Choroid plexus epithelial cell (primary cell): ENCODE data around the gene ILDR2.

Experiments used
- DNase-seq: peaks from one replicate; pipeline ENCODE4 v3.0.0-alpha.2; 2010; ENCODE audit warnings: low read depth
- H3K4me3 ChIP-seq: 2 replicates; pipeline ENCODE4 v1.5.1; 2011; ENCODE audit warnings: low read depth, mild to moderate bottlenecking, control low read depth, low read length, moderate library complexity
- TF ChIP-seq, protein P1 (sequence below): conservative IDR thresholded peaks from 2 replicates; pipeline ENCODE4 v1.5.1; 2011; ENCODE audit warnings: low read depth, mild to moderate bottlenecking, control low read depth, inconsistent platforms, low read length, moderate library complexity

Gene ILDR2

GRCh38 chr1:166952002-166952746, 23.2 kb downstream of the ILDR2 start:
- TF ChIP-seq, protein P1, sequence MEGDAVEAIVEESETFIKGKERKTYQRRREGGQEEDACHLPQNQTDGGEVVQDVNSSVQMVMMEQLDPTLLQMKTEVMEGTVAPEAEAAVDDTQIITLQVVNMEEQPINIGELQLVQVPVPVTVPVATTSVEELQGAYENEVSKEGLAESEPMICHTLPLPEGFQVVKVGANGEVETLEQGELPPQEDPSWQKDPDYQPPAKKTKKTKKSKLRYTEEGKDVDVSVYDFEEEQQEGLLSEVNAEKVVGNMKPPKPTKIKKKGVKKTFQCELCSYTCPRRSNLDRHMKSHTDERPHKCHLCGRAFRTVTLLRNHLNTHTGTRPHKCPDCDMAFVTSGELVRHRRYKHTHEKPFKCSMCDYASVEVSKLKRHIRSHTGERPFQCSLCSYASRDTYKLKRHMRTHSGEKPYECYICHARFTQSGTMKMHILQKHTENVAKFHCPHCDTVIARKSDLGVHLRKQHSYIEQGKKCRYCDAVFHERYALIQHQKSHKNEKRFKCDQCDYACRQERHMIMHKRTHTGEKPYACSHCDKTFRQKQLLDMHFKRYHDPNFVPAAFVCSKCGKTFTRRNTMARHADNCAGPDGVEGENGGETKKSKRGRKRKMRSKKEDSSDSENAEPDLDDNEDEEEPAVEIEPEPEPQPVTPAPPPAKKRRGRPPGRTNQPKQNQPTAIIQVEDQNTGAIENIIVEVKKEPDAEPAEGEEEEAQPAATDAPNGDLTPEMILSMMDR = no peak
- peak; percentile 86 for DNase-seq
- H3K4me3 ChIP-seq = no peak overlapping the region

DNA sequence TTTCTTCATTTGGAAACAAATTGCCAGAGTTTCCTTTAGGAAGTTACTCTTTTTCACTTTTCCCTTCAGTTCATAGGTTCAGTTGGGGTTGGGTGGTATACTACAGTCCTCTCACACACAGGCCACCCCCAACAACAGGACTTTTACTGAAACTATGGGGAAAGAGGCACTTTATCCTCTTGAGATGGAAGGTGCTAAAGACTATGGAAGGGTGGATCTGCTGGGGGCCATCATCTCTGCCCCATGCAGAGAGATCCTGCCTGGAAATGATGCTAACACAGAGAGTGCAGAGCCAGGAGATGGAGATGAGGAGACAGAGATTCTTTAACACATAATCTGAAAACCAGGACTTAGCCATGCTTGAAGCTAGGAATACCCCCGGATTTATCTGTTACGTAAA, 24.3 kb downstream of the ILDR2 start:
- TF ChIP-seq, protein P1 = no peak

GRCh38 chr1:166950156-166950555, 25.2 kb downstream of the ILDR2 start:
- H3K4me3 ChIP-seq = no peak overlapping the region
- no peak for DNase-seq
- TF ChIP-seq, protein P1 = no peak

More for the DNA sequence above, 24.3 kb downstream of the ILDR2 start:
- H3K4me3 ChIP-seq = no peak overlapping the region
- DNase-seq = no peak

DNA sequence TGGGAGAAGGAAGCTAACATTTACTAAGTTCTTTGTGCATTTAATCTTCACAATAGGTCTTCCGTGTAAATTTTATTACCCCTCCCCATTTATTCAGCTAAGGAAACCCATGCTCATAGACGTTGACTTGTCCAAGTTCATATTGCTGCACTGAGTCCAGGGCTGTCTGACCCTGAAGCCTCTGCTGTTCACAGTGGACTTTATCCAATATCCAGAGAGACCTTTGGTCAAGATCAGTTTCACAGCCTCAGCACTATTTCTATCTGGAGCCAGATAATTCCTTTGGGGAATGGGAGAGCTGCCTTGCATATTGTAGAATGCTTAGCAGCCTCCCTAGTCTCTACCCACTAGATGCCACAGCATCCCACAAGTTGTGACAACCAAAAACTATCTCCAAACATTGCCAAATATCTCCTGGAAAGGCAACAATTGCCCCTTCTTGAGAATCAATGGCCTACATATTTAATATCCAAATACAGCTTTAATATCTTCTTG, 26.4 kb downstream of the ILDR2 start:
- TF ChIP-seq, protein P1 = no peak

DNA sequence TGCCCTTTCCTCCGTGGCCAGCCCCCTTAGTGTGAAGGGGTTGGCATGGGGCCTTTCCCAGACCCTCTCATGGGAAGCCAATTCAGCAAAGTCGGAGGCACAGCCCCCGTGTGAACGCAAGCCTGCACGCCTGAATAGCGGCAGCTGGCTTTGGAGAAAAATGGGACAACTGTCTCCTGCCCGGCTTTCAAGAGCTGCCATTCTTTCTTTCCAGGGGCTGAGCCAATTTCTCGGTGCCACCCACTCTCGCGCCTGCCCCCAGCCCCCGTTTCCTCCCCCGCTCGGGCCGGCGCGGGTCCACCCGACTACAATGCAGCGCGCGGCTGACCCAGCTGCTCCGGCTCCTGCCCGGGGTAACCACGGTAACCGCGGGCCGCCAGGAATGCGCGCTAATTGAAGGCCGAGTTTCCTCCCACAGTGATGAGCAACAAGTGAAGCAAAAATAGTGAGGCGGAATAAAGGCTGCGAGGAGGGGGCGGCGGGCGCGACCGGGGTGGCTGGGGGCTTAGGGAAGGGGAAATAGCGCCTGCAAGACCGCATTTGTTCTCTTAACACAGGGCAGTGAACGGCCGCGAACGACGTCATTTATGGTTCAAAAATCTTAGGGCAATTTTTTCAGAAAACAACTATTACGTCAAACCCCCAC, 27.8 kb downstream of the ILDR2 start:
- TF ChIP-seq, protein P1 = no peak
- peak overlapping the region; percentile 38 for H3K4me3 ChIP-seq
- DNase-seq = peak; percentile 67

More for the DNA sequence above, 26.4 kb downstream of the ILDR2 start:
- no peak overlapping the region for H3K4me3 ChIP-seq
- DNase-seq = no peak

DNA sequence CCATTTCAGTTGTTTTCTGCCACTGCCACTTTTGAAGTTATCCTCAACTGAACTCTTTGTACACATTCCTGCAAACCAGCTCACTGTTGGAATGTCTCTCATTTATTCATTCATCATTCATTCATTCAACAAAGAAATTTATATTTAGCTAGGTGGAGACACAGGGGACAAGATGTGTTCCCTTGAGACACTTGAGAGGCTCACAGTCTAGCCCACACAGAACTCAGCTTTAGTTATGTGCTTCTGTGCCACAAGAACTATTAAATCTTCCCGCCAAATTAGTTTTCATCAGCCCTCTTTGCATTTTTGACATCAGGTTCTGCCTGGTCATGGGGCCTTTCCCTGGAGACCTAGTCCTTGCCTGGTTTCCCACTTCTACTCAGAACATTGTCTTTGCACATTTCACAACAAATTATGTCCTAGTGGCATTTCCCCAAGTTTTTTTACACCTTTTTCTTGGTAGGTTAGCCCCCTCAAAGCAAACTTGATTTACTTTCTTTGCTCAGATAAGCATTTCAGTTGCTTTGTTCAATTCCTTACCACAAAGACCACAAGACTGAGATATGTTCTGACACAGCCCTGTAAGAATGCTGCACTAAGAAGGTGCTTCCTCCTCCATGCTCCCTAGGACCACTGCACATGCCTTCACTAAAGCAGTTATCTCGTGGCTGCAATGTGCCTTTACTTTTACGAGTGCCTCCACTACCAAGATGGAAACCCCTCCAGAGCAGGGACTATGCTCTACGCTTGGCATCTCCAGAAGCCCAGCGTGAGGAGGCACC, 31.0 kb downstream of the ILDR2 start:
- H3K4me3 ChIP-seq = no peak overlapping the region
- TF ChIP-seq, protein P1 = no peak
- peak; percentile 85 for DNase-seq
